Germinal center (tissue), 1 donor: ENCODE data around the gene SHC2.
"Not testable (repeated sequence)": the region's sequence is repeated elsewhere in the genome, so short reads cannot be mapped to it uniquely, and the experiment has no call there.

Experiments
- DNase-seq: peaks from one replicate; pipeline ENCODE4 v3.0.0; 2012; ENCODE audit warnings: mixed read lengths, low spot score

The SHC2 gene

GRCh38 chr19:389255-389934 lies 71.4 kb downstream of the SHC2 start:
- no peak for DNase-seq

GRCh38 chr19:388691-389090 lies 72.1 kb downstream of the SHC2 start:
- no peak for DNase-seq

- DNase-seq, result no peak
These were observed 73.1 kb downstream of the SHC2 start for GRCh38 chr19:387777-388176.

- not testable (repeated sequence) for DNase-seq
These were observed 74.1 kb downstream of the SHC2 start for GRCh38 chr19:386632-387301.

GRCh38 chr19:386189-386588 lies 74.6 kb downstream of the SHC2 start:
- not testable (repeated sequence) for DNase-seq

GRCh38 chr19:384799-385169 lies 76.0 kb downstream of the SHC2 start:
- no peak for DNase-seq

- DNase-seq, result no peak
These were observed 76.7 kb downstream of the SHC2 start for GRCh38 chr19:383922-384798.

GRCh38 chr19:383040-383439 lies 77.8 kb downstream of the SHC2 start:
- no peak for DNase-seq

- DNase-seq, result not testable (repeated sequence)
These were observed 78.3 kb downstream of the SHC2 start for GRCh38 chr19:382578-382977.

GRCh38 chr19:381901-382300 lies 78.9 kb downstream of the SHC2 start:
- not testable (repeated sequence) for DNase-seq

- not testable (repeated sequence) for DNase-seq
These were observed 80.1 kb downstream of the SHC2 start for GRCh38 chr19:380618-381219.

GRCh38 chr19:379796-380195 lies 81.0 kb downstream of the SHC2 start:
- no peak for DNase-seq

- no peak for DNase-seq
These were observed 82.1 kb downstream of the SHC2 start for GRCh38 chr19:378706-379105.

GRCh38 chr19:377801-378581 lies 82.8 kb downstream of the SHC2 start:
- no peak for DNase-seq

GRCh38 chr19:376111-376470 lies 84.7 kb downstream of the SHC2 start:
- no peak for DNase-seq

- DNase-seq, result no peak
These were observed 85.3 kb downstream of the SHC2 start for GRCh38 chr19:375395-376110.

GRCh38 chr19:374886-375235 lies 86.0 kb downstream of the SHC2 start:
- no peak for DNase-seq

GRCh38 chr19:374183-374885 lies 86.5 kb downstream of the SHC2 start:
- DNase-seq, result no peak

- no peak for DNase-seq
These were observed 87.2 kb downstream of the SHC2 start for GRCh38 chr19:373391-374182.
